SKM-1 treated with dmso at 0.1 percent for 144 hours (cell line): ENCODE data around the gene CCDC112.
"Not testable (repeated sequence)": the region's sequence is repeated elsewhere in the genome, so short reads cannot be mapped to it uniquely, and the experiment has no call there.

ENCODE experiments used
- DNase-seq: peaks from one replicate; lab custom pipeline; 2025; ENCODE audit not compliant: unreplicated experiment; lab: John Stamatoyannopoulos, UW

The CCDC112 gene

GRCh38 chr5:115296124-115297022 is at the start of gene CCDC112:
Gene CCDC112, minus strand, starts transcription at chr5:115296654. Its CDS starts 111 bp downstream, at chr5:115296543.
- peak; percentile 41 for DNase-seq

GRCh38 chr5:115345344-115345743 is 48.9 kb upstream of the CCDC112 start:
- DNase-seq = no peak

DNA sequence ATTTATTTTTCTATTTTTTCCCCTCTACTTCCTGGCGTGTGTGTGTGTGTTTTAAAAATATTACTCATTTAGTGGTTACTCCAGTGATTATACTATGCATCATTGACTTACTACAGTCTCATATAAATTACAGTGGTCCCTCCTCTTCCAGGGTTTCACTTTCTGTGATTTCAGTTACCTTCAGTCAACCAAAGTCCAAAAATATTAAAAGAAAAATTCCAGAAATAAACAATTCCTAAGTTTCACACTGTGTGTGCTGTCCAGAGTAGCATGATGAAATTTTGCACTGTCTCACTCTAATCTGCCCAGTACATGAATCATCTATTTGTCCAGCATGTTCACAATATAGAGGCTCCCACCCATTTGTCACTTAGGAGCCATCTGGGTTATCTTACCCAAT is 47.4 kb upstream of the CCDC112 start:
- no peak for DNase-seq

- DNase-seq = no peak
These were observed 46.3 kb upstream of the CCDC112 start for GRCh38 chr5:115342590-115343377.

DNA sequence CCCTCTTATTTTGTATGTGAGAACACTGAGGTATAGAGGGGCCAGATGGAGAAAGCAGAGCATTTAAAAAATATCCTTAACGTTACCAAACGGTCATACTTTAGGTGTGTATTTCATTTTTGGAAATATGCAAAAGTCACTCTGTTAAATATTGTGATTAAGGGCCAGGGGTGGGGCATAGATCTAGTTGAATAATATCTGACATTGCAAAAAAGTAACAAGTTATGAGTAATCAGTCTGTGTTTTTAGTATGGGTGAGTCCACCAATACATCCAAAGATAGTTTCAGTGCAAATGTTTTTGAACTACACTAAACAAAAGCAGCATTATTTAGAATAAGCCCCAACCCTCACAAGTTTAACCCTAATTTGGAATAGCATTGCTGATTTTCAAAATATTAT is 45.3 kb upstream of the CCDC112 start:
- no peak for DNase-seq

- no peak for DNase-seq
These were observed 42.4 kb upstream of the CCDC112 start for GRCh38 chr5:115338851-115339250.

GRCh38 chr5:115337882-115338281 is 41.4 kb upstream of the CCDC112 start:
- DNase-seq = no peak

DNA sequence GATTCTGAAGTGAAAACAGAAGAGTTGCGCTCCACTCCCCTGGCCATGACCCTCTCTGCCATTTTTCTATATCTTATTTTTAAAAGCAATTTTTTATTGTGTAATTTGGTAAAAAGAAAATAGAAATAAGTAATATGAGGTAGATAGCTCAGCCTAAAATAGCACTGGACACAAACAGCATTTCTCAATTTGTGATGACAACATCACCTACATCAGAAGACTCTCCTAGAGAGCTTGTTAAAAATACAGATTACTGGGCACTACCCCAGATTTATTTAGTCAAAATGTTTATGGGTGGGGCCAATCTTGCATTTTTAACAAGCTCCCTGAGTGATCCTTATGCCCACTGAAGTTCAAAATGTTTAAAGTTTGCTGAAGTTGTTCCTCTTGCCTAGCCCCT is 40.5 kb upstream of the CCDC112 start:
- no peak for DNase-seq

- no peak for DNase-seq
These were observed 39.8 kb upstream of the CCDC112 start for GRCh38 chr5:115336201-115336720.

DNA sequence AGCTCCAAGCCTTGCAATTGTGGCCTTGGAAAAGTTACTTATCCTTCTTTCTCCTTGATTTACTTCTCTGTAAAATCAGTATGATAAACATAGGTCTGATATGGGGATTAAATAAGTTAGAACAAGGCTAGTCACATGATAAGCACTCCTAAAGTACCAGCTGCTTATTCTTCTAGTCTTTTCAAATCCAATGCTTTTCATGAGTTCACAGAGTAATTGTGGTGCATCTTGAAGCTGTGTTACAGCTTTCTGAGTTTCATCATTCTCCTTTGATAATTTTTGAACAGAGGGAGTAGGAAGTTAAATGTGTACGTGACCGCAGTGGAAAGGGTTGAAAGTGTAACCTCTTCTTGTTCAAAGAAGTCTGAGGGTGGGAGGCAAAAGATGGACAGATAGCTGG is 38.8 kb upstream of the CCDC112 start:
- peak; percentile 31 for DNase-seq

DNA sequence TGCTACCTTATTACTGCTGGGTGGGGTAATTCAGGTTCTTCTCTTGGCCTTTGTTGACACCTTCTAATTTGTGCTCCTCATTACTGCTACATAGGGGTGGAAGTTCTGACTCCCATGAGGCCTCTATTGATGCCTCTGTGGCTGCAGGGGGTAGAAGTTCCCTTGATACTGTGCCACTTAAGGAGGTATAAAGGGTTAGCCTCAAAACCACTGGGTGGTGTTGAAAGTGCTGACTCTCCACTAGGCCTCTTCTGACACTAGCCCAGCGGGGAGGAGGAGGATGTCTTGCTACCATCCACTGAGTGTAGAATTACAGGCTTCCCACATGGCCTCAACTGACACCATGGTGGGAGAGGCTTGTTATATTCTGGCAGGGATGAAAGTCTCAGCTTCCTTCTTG is 36.7 kb upstream of the CCDC112 start:
- DNase-seq = peak; percentile 92

DNA sequence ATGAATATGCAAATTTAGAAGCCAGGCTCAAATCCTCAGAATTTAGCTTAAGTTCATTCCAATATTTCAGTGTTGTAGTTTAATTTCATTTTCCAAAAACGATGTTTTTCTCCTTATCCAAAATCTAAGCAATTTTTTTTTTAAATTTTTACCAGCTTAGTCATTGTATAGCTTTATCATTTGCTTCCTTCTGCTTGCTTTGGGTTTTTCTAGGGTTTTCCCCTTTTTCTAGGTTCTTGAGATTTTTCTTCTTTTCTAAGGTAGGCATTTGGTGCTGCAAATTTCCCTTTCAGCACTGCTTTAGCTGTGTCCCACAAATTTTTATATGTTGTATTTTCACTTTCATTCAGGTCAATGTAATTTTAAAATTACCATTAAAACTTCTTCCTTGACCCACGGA is 34.4 kb upstream of the CCDC112 start:
- DNase-seq = no peak

- peak; percentile 33 for DNase-seq
These were observed 33.0 kb upstream of the CCDC112 start for GRCh38 chr5:115329475-115329874.

DNA sequence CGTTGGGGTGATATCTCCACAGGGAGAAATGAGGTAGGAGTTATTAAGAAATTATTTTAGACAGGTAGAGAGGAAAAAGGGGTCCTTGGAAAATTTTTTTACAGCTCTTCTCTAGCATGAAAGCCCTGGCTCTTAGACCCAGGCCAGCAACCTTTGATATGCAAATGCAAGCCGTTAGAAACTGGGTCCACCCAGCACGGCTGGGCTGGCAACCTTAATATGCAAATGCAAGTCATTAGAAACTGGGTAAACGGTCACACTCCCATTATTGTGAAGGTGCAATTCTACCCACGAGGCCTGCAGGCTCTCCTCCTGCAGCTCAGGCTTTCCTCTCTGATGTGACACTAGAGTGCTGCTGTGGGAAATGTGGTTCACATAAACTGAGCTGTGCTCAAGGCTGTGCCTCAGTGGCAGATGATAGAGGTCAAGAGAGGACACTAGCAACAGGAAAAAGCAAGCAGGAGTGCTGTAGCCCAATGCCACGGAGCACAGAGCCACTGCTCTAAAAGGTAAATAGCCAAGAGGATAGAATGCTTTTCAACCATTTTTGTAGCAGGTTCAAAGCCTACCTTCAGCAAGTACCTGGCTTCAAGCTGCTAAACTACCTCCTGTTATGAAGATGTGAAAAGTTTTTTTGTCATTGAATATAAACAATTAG is 32.3 kb upstream of the CCDC112 start:
- not testable (repeated sequence) for DNase-seq

GRCh38 chr5:115325296-115325959 is 29.0 kb upstream of the CCDC112 start:
- no peak for DNase-seq

GRCh38 chr5:115324021-115324420 is 27.6 kb upstream of the CCDC112 start:
- DNase-seq = no peak

DNA sequence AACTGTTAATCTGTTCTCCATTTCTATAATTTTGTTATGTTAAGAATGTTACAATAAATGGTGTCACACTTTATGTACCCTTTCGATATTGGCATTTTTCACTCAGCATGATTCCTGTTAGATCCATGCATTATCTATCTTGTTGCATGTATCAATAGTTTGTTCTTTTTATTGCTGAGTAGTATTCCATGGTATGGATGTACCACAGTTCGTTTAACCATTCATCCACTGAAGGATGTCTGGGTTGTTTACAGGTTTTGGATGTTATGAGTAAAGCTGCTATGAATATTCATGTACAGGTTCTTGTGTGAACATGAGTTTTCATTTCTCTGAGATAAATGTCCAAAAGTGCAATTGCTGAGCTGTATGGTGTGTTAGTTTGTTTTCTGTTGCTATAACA is 26.3 kb upstream of the CCDC112 start:
- no peak for DNase-seq

- no peak for DNase-seq
These were observed 24.9 kb upstream of the CCDC112 start for GRCh38 chr5:115321309-115321708.

DNA sequence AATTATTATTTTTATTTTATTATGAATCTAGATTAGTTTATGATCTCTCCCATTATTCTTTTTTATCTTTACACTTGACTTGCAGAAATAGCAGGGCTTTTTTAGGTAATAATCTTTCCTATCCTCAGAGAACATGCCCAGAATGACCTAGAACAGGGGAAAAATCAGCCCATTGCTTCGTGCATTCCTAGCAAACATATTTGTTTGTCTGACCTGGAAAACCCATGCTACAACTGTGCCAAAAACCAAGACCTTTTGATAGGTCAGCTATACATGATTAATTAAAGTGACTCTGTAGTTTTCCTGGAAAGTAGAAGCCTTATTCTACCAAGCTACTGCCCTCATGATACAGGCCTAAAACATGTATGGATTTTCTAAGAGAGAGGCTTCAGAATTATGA is 24.1 kb upstream of the CCDC112 start:
- no peak for DNase-seq

GRCh38 chr5:115320006-115320405 is 23.6 kb upstream of the CCDC112 start:
- DNase-seq = no peak

GRCh38 chr5:115319007-115319406 is 22.6 kb upstream of the CCDC112 start:
- no peak for DNase-seq
